ENCODE data around the gene CCNQ. TPM values are rescaled to one million over a fixed set of nuclear protein-coding genes. Genes with fewer than 3 reads are reported as not detected.

CCNQ gene
- total and polyA plus RNA-seq, 2 of the 8 experiments (the other 6 are each of a cell fraction or from before 2014, with no cell fraction given), result 16.6 to 32.1 TPM

DNA sequence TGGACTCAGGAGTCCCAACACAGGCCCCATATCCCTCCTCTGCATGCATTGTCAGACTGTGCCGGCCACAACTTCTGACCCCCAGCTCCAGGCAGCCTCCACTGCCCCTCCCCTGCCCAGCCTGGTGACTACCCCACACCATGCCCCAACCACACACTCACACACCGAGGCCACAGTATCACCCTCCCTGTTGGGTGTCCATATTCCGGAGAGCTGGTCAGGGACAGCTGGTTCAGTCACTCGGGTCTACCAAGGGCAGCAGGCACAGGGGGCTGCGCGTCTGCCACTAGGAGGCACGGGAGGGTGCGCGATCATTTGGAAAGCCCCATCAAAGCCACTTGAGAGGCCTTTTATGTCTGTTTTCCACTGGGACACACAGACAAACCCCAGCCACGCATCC, 26.3 kb downstream of the CCNQ start:
- Histone ChIP-seq H2BK20ac (ENCODE audit: low read length) (no peak overlapping the region), H2AK5ac (ENCODE audit: low read depth, low read length) (no peak overlapping the region), H3K56ac (replicated peaks; ENCODE audit: insufficient read length, low read depth, low read length) (no peak overlapping the region), H3K79me1 (ENCODE audit: low read depth, low read length) (no peaks in the 10 kb centered on the region), H3K4me2 (ENCODE audit: insufficient read depth in 1 of 2, low read depth in 2 of 2, low read length in 2 of 2) (no peak overlapping the region), H2BK120ac (replicated peaks; ENCODE audit: low read depth, low read length) (no peak overlapping the region), H2AFZ (ENCODE audit: low read length) (no peak overlapping the region), H4K5ac (ENCODE audit: insufficient read length, low read depth, low read length) (no peak overlapping the region), H3K27ac (ENCODE audit: low read depth, low read length) (no peak overlapping the region), H3K23ac (ENCODE audit: insufficient read length) (no peak overlapping the region), H2BK15ac (ENCODE audit: low read length) (no peak overlapping the region), H4K8ac (ENCODE audit: extremely low read depth, insufficient read depth, low read length) (no peak overlapping the region), H3K9me3 (ENCODE audit: insufficient read depth in 2 of 2, low read depth in 1 of 2, low read length in 1 of 2) (no peaks in the 10 kb centered on the region), H3K4ac (replicated peaks; ENCODE audit: insufficient read length, low read depth, low read length) (no peak overlapping the region), H2BK12ac (ENCODE audit: low read depth, low read length) (no peak overlapping the region), H2BK5ac (ENCODE audit: low read depth, low read length) (no peak overlapping the region), H3K27me3 (replicated peaks in 1 of 4; ENCODE audit: control insufficient read depth in 3 of 4, extremely low read depth in 1 of 4, insufficient read depth in 3 of 4, low read length in 3 of 4) (no peaks in the 10 kb centered on the region), H3K9ac (replicated peaks in 1 of 4; ENCODE audit: extremely low read depth in 1 of 4, low read depth in 3 of 4, low read length in 3 of 4) (no peak overlapping the region), H3K4me1 (replicated peaks in 1 of 4; ENCODE audit: control insufficient read depth in 3 of 4, insufficient read depth in 4 of 4, low read length in 3 of 4) (peaks cover 0 to 8% (median 3%) of the 10 kb centered on the region in 4 experiments; a peak in 4 of 7 replicates), H4K20me1 (replicated peaks in 1 of 2; ENCODE audit: control insufficient read depth in 1 of 2, insufficient read depth in 2 of 2, low read length in 2 of 2) (no peaks in the 10 kb centered on the region), H3K79me2 (ENCODE audit: control insufficient read depth in 1 of 2, insufficient read depth in 2 of 2, low read length in 2 of 2) (no peaks in the 10 kb centered on the region), H3K36me3 (ENCODE audit: control insufficient read depth in 2 of 4, insufficient read depth in 4 of 4, low read length in 3 of 4) (no peaks in the 10 kb centered on the region), H3K23me2 (ENCODE audit: low read depth, low read length) (no peaks in the 10 kb centered on the region), H3K14ac (ENCODE audit: insufficient read length) (no peak overlapping the region), H3K4me3 (ENCODE audit: extremely low read depth in 1 of 4, insufficient read depth in 2 of 4, low read depth in 3 of 4, low read length in 4 of 4) (no peak overlapping the region), H3K18ac (ENCODE audit: extremely low read depth, low read length) (no peak overlapping the region), H4K91ac (replicated peaks; ENCODE audit: insufficient read length, low read length) (no peak overlapping the region)
- ChIA-PET POLR2A (ENCODE audit: partially characterized antibody) (no interaction called here), CTCF (ENCODE audit: partially characterized antibody) (interaction anchor here (1.0 to 7.6 kb wide), 4 partner anchors 19 to 96 kb away, joined by 3 to 47 read pairs (median 10); no protein-coding TSS in a partner anchor)
- no peak for TF ChIP-seq SAP30 (IDR thresholded peaks at IDR 0.05; ENCODE audit: insufficient read depth, insufficient replicate concordance, low read length)
- no peak for DNase-seq (ENCODE audit: low read depth in 1 of 2, low spot score in 2 of 2)
- no peak for FAIRE-seq
- 94% methylated on average over 6 of the region's 10 CpGs; no CpG with 5 or more reads in 1 of the 2 experiments for WGBS, 2 experiments (ENCODE audit: extremely low coverage in 1 of 2, insufficient coverage in 1 of 2, insufficient read length in 1 of 2, insufficient replicate concordance in 2 of 2, low coverage in 1 of 2, low lambda C conversion rate in 2 of 2, missing lambda C conversion rate in 1 of 2)

All from H1 (cell line).